SU-DHL-6 (cell line): ENCODE data around the gene NMNAT2.

Experiments
- H2AFZ ChIP-seq: fragments of 200-600 bp; sonication (generic); 2 replicates; pipeline ENCODE4 v1.6.1; 2014; ENCODE audit warnings: low read depth, mild to moderate bottlenecking, moderate library complexity, mixed read lengths, antibody characterized with exemption, low read length; ENCODE audit not compliant: severe bottlenecking
- H3F3A ChIP-seq: fragments of 200-600 bp; shearing (Covaris generic); 2 replicates; pipeline ENCODE4 v1.6.0; 2016; ENCODE audit warnings: antibody characterized with exemption, mild to moderate bottlenecking; ENCODE audit not compliant: insufficient read depth
- H3K27ac ChIP-seq: fragments of 200-600 bp; sonication (generic); 2 replicates; pipeline ENCODE4 v1.5.1; 2016; ENCODE audit warnings: low read depth, mild to moderate bottlenecking, low read length, moderate library complexity, mixed read lengths
- H3K27me3 ChIP-seq: fragments of 200-600 bp; sonication (generic), shearing (Covaris generic); 2 replicates; pipeline ENCODE4 v1.6.0; 2014; ENCODE audit warnings: mild to moderate bottlenecking, low read length
- H3K36me3 ChIP-seq: fragments of 200-600 bp; sonication (generic); 2 replicates; pipeline ENCODE4 v1.6.1; 2014; ENCODE audit warnings: mild to moderate bottlenecking, low read length, mixed read lengths
- H3K4me2 ChIP-seq: fragments of 300-600, 200-600 bp; shearing (Covaris generic), sonication (generic); 2 replicates; pipeline ENCODE4 v1.6.0; 2014; ENCODE audit warnings: low read length, low read depth, mild to moderate bottlenecking; ENCODE audit not compliant: poor library complexity, severe bottlenecking
- H3K4me3 ChIP-seq: fragments of 200-600 bp; sonication (generic); 2 replicates; pipeline ENCODE4 v1.5.1; 2014; ENCODE audit warnings: antibody characterized with exemption, low read length, mild to moderate bottlenecking, mixed read lengths; ENCODE audit not compliant: insufficient read depth, poor library complexity, severe bottlenecking
- H3K79me2 ChIP-seq: fragments of 200-600 bp; sonication (generic); 2 replicates; pipeline ENCODE4 v1.6.1; 2014; ENCODE audit warnings: mild to moderate bottlenecking, low read length, moderate library complexity; ENCODE audit not compliant: insufficient read depth
- H3K9ac ChIP-seq: fragments of 200-600 bp; sonication (generic); 2 replicates; pipeline ENCODE4 v1.7.0; 2014; ENCODE audit warnings: mild to moderate bottlenecking, low read length
- H3K9me2 ChIP-seq: fragments of 200-600 bp; sonication (generic); replicated peaks from 2 replicates; pipeline ENCODE4 v1.6.1; 2014; ENCODE audit warnings: low read length; ENCODE audit not compliant: insufficient read depth
- H3K9me3 ChIP-seq: fragments of 200-600 bp; sonication (generic); 2 replicates; pipeline ENCODE4 v1.6.1; 2014; ENCODE audit warnings: low read length, mixed read lengths; ENCODE audit not compliant: insufficient read depth
- H4K20me1 ChIP-seq: fragments of 200-600 bp; sonication (generic); 2 replicates; pipeline ENCODE4 v1.6.1; 2014; ENCODE audit warnings: low read depth, mild to moderate bottlenecking, antibody characterized with exemption, low read length, moderate library complexity, mixed read lengths
- CTCF ChIP-seq: fragments of 200-600 bp; sonication (generic); IDR thresholded peaks from one replicate; pipeline ENCODE4 v1.5.1; 2017; ENCODE audit warnings: antibody characterized with exemption, mild to moderate bottlenecking, low read length, moderate library complexity; ENCODE audit not compliant: insufficient read depth, poor library complexity, severe bottlenecking
- EZH2phosphoT487 ChIP-seq: fragments of 200-600 bp; sonication (generic), shearing (Covaris generic); conservative IDR thresholded peaks from 2 replicates; pipeline ENCODE4 v1.6.1; 2018; ENCODE audit warnings: mild to moderate bottlenecking, antibody characterized with exemption, low read length, moderate library complexity, mixed read lengths

NMNAT2 gene

GRCh38 chr1:183346276-183346732, 71.9 kb downstream of the NMNAT2 start:
- Histone ChIP-seq H2AFZ (no peak overlapping the region), H3K9me2 (no peaks in the 10 kb centered on the region), H3K9ac (no peak overlapping the region), H3K36me3 (no peaks in the 10 kb centered on the region), H3F3A (no peaks in the 10 kb centered on the region), H3K79me2 (no peaks in the 10 kb centered on the region), H3K4me3 (no peak overlapping the region), H3K9me3 (no peaks in the 10 kb centered on the region), H4K20me1 (no peaks in the 10 kb centered on the region), H3K27me3 (0 out of 2 replicates have a peak, but pooled peaks cover 3% of the 10 kb centered on the region), H3K4me2 (no peak overlapping the region), H3K27ac (no peak overlapping the region)
- TF ChIP-seq CTCF = no peak
- no peak for TF ChIP-seq EZH2phosphoT487

DNA sequence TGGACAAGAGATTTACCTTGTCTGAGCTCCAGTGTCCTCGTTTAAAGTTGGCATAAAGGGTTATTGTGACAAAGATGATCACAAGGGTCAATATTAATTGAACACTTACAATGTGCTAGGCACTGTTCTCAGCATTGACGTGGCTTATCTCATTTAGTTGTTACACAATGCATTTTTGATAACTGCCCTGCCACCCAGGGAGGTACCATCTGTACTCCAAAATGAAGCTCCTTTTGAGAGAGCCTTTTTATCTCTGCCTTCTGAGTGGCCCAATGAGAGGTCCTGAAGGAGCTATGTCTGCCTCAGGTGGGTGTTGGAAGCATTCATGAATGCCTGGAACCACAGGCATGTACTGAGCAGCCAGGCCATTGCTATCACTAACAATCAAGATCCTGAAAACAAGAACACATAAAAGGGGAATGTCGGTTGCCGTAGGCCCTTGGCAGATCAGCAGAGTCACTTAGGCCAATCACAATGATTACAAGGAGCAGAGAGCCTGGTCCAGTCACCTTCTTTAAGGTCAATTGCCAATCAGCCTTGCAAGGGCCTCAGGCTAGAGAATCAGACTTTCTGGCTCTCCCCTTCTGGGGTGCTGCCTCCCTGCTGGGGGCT, 78.5 kb downstream of the NMNAT2 start:
- no peak overlapping the region for H3K4me2 ChIP-seq

DNA sequence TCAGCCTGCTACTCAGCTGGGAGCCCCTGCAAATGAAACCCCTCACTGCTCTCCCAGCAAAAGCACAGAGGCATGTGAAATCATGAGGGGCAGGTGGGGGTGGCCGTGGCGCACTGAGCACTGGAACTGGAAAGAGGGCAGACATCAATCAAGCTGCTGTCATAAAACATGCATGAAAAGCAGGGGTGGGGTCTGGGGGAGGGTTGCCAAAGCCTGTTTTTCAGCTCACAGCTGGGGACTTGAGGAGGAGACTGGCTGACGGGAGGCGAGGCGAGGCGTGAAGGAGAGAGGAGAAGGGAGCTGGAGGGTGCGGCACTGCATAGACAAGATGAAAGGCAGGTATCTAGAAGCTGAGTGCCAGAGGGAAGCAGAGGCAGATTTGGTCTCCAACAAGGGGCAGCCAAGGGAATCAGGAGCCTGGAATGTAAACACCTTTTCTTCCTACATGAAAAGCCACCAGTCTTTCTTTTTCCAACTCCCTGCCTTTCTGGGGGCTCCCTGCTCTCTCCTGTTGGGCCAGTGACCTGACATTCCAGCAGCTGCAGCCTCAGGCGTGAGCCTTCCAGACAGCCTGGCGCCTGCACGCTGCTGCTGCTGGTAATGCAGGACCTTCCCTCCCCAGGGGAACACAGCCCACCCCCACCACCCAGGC, 87.0 kb downstream of the NMNAT2 start:
- H4K20me1 ChIP-seq = no peaks in the 10 kb centered on the region
- no peak overlapping the region for H3K4me3 ChIP-seq
- H3K9me2 ChIP-seq = no peaks in the 10 kb centered on the region
- H3F3A ChIP-seq = no peaks in the 10 kb centered on the region
- no peak overlapping the region for H3K9ac ChIP-seq
- no peak overlapping the region for H2AFZ ChIP-seq
- H3K27me3 ChIP-seq = no peaks in the 10 kb centered on the region
- TF ChIP-seq CTCF (no peak), EZH2phosphoT487 (no peak)
- no peaks in the 10 kb centered on the region for H3K36me3 ChIP-seq
- no peak overlapping the region for H3K27ac ChIP-seq
- H3K4me2 ChIP-seq = no peak overlapping the region
- H3K9me3 ChIP-seq = no peaks in the 10 kb centered on the region
- no peaks in the 10 kb centered on the region for H3K79me2 ChIP-seq

More for the DNA sequence above, 78.5 kb downstream of the NMNAT2 start:
- H3K27me3 ChIP-seq = no peaks in the 10 kb centered on the region
- H3K9ac ChIP-seq = no peak overlapping the region
- no peaks in the 10 kb centered on the region for H3K79me2 ChIP-seq
- H2AFZ ChIP-seq = no peak overlapping the region
- no peaks in the 10 kb centered on the region for H3F3A ChIP-seq
- H4K20me1 ChIP-seq = no peaks in the 10 kb centered on the region
- no peaks in the 10 kb centered on the region for H3K9me3 ChIP-seq
- H3K36me3 ChIP-seq = no peaks in the 10 kb centered on the region
- H3K4me3 ChIP-seq = no peak overlapping the region
- TF ChIP-seq EZH2phosphoT487 (no peak), CTCF (no peak)
- no peaks in the 10 kb centered on the region for H3K9me2 ChIP-seq
- no peak overlapping the region for H3K27ac ChIP-seq
